Body of pancreas (tissue), 4 donors: ENCODE measurements around the gene TNS2.

Experiments
- CTCF ChIP-seq, 7 experiments: fragments of 450-650 bp in 4 of 7; fragments of 200-600 bp in 3 of 7; sonication (generic) in 3 of 7; IDR thresholded peaks; one replicate each; pipeline ENCODE4 v1.5.1; 2016 to 2019; ENCODE audit warnings: antibody characterized with exemption in 7 of 7
- POLR2A ChIP-seq, 3 donors: fragments of 450-650 bp; IDR thresholded peaks; one replicate each; pipeline ENCODE4 v1.6.1; 2016; ENCODE audit warnings: antibody characterized with exemption in 3 of 3, mild to moderate bottlenecking in 2 of 3

- TF ChIP-seq CTCF (IDR thresholded peaks at IDR 0.05): no peak
- TF ChIP-seq POLR2A (IDR thresholded peaks at IDR 0.05): no peak
These were observed 2.1 kb downstream of the TNS2 start for GRCh38 chr12:53051881-53052412.
